HG03558 (cell line): ENCODE measurements around the gene ITGB4.

Experiments used
- ATAC-seq: cut with Tn5 transposase; IDR thresholded peaks from one replicate; pipeline ENCODE4 v1.9.1; 2021; ENCODE audit warnings: moderate number of reproducible peaks; ENCODE audit not compliant: unreplicated experiment; ENCODE audit errors: extremely low read depth

The ITGB4 gene

GRCh38 chr17:75730065-75730464 is 8.8 kb downstream of the ITGB4 start:
- no peak for ATAC-seq

- no peak for ATAC-seq
These were observed 9.9 kb downstream of the ITGB4 start for GRCh38 chr17:75731086-75731715.

GRCh38 chr17:75731716-75732498 is 10.6 kb downstream of the ITGB4 start:
- no peak for ATAC-seq

DNA sequence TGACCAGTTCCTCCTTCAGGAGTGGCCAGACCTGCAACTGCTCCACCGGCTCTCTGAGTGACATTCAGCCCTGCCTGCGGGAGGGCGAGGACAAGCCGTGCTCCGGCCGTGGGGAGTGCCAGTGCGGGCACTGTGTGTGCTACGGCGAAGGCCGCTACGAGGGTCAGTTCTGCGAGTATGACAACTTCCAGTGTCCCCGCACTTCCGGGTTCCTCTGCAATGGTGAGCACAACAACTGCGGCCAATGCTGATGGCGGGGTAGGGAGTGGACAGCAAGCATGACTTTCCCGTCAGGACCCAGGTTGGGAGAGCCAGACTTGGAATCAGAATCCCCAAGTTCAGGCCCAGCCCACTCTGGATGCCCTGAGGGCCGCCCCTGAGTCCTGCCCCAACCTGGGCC is 12.2 kb downstream of the ITGB4 start:
- ATAC-seq = no peak

GRCh38 chr17:75734674-75735294 is 13.5 kb downstream of the ITGB4 start:
- ATAC-seq = no peak

GRCh38 chr17:75736173-75736835 is 15.0 kb downstream of the ITGB4 start:
- ATAC-seq = no peak

GRCh38 chr17:75737133-75737962 is 16.1 kb downstream of the ITGB4 start:
- ATAC-seq = no peak

DNA sequence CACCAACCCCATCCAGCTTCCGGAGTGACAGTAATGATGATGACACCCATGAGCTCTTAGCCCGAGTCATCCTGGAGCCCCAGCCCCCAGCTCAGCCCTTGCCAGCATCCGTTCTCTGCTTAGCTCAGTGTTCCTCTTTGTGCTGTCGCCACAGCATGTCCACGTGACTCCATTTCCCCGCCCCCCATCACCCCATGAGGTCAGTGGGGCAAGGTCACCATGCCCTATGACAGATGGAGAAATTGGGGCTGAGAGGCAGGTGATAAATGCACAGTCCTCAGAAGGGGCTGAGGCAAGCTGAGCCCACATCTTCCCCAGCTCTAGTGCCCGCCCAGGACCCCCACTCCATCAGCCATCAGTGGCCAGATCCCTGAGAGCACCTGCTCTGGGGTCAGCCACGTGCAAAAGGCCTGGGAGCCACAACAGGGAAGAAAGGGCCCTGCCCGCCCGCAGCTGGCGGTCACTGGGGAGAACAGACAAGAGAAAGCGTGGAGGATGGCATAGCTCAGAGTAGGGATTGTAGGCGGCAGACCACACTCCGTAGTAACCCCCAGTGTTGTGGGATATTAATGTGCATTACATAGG is 17.1 kb downstream of the ITGB4 start:
- no peak for ATAC-seq

- ATAC-seq = no peak
These were observed 17.9 kb downstream of the ITGB4 start for GRCh38 chr17:75739174-75739573.

- no peak for ATAC-seq
These were observed 18.5 kb downstream of the ITGB4 start for GRCh38 chr17:75739801-75740200.

- ATAC-seq = no peak
These were observed 19.0 kb downstream of the ITGB4 start for GRCh38 chr17:75740215-75740614.

- ATAC-seq = no peak
These were observed 19.4 kb downstream of the ITGB4 start for GRCh38 chr17:75740631-75741077.

- no peak for ATAC-seq
These were observed 21.1 kb downstream of the ITGB4 start for GRCh38 chr17:75742337-75742736.

DNA sequence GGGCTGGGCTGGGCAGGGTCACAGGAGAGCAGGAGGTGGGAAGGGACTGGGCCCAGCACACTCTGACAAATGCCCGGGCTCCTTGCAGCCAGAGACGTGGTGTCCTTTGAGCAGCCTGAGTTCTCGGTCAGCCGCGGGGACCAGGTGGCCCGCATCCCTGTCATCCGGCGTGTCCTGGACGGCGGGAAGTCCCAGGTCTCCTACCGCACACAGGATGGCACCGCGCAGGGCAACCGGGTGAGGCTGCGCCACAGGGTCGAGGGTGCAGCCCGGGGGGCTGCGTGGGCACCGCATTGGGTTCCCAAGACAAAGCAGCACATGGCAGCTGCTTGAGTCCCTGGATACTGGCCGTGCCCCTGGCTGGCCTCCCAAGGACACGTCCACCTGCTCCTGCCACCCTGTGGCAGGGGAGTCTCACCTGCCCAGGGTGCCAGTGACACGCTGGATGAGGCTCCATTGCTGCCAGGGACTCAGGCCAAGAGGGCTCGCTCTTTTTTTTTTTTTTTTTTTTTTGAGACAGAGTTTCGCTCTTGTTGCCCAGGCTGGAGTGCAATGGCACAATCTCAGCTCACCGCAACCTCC is 22.5 kb downstream of the ITGB4 start:
- no peak for ATAC-seq

DNA sequence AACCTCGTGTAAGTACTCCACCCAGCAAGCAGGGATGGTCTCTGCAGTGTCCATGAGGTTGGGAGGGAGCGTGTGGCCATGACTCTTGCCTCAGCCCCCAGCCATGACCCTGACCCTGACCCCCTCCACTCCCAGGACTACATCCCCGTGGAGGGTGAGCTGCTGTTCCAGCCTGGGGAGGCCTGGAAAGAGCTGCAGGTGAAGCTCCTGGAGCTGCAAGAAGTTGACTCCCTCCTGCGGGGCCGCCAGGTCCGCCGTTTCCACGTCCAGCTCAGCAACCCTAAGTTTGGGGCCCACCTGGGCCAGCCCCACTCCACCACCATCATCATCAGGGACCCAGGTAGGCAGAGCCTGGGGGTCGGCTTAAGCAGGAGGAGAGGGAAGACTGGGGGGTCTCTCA is 27.4 kb downstream of the ITGB4 start:
- ATAC-seq = no peak

- no peak for ATAC-seq
These were observed 28.5 kb downstream of the ITGB4 start for GRCh38 chr17:75749545-75750389.

- ATAC-seq = no peak
These were observed 29.6 kb downstream of the ITGB4 start for GRCh38 chr17:75750661-75751423.
